Measurements from ENCODE around the gene RAPGEF1.

Gene RAPGEF1

DNA sequence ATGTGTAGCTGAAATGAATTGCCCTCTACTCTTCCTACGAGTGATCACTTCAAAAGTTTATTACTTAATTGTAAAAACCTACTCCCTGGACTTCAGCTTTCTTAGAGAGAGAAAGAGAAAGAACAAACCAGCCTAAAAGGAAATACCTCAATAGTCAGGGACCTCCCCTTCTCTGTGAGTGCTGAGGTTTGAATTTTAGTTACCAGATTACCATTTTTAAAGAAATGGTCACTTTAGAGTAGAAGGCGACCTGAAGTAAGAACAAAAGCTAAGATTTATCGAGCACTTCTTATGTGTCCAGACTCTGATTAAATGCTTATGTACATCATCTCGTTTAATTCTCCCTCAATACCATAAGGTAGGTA is 11.3 kb downstream of the RAPGEF1 start:
- Mint-ChIP-seq H3K9me3 (no peaks in the 10 kb centered on the region), H3K4me3 (peak overlapping the region; percentile 69), H3K27ac (peak overlapping the region; percentile 97), H3K27me3 (no peaks in the 10 kb centered on the region), H3K4me1 (peaks cover 97% of the 10 kb centered on the region), H3K36me3 (ENCODE audit: low read depth) (peaks cover 9% of the 10 kb centered on the region)
- ATAC-seq (no peak), DNase-seq (no peak)

DNA sequence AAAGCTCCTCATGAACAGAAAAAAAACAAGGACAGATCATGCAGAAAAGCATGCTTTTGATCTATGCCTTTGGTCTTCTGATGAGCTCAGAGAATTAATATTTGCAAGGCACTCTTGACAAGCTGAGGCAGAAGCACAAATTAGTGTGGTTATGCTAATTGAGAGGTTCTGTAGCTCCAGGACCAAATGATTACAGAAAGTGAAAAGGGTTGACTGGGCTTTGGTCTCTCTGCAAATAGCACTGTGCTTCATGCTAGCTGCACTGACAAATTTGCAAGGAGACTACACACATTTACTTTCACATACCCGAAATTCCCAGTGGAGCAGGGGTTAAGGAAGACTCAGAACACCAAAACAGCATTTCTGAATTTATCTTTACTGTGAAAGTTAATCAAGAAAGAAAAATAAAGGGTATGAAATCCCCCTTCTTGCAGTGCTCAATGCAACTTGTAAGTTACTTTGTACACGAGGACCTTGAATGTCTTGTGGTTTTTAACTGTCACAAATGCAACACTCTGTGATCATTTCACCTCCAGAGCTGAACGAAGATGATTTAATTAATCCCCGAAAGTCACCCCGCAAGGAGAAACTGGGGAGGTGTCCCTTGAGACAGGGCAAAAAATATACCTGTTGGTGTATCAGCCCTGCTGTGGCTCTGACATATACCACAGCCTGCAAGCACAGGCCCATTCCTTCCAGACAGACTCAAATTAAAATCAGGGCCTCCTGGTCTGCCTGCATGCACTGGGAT is 11.9 kb downstream of the RAPGEF1 start:
- ATAC-seq = no peak

DNA sequence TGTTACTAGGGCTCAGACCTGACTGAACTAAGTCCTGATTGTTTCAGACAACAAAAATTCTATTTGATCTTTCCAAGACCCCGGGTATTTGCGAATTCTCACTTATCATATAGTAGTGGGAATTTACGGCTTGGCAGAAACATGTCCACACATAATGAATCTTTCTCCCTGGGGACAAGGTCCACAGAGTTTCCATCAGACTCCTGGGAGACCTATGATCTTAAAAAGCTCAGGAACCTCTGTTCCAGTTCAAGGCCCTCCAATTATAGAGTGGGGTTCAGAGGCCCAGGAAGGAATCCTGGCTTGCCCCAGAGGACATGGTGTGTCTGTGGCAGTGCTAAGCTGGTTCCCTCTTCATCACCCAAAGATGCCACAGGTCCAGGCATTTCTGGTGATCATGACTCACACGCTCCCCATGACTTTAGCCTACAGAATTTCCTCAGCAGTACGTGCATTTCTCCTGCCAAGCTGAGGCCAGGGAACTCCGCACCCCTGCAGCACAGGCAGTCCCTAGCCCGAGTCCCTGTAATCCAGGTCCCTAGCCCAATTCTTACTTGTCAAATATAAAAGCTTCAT is 12.6 kb downstream of the RAPGEF1 start:
- Mint-ChIP-seq H3K4me1 (peaks cover 89% of the 10 kb centered on the region), H3K36me3 (ENCODE audit: low read depth) (peaks cover 10% of the 10 kb centered on the region), H3K27ac (peak overlapping the region; percentile 97), H3K9me3 (no peaks in the 10 kb centered on the region), H3K4me3 (peak overlapping the region; percentile 69), H3K27me3 (no peaks in the 10 kb centered on the region)
- DNase-seq (no peak), ATAC-seq (no peak)

More for the DNA sequence above, 11.9 kb downstream of the RAPGEF1 start:
- Mint-ChIP-seq H3K9me3 (no peaks in the 10 kb centered on the region), H3K27ac (peak overlapping the region; percentile 97), H3K36me3 (ENCODE audit: low read depth) (peaks cover 12% of the 10 kb centered on the region), H3K4me3 (peak overlapping the region; percentile 69), H3K4me1 (peaks cover 95% of the 10 kb centered on the region), H3K27me3 (no peaks in the 10 kb centered on the region)
- no peak for DNase-seq

DNA sequence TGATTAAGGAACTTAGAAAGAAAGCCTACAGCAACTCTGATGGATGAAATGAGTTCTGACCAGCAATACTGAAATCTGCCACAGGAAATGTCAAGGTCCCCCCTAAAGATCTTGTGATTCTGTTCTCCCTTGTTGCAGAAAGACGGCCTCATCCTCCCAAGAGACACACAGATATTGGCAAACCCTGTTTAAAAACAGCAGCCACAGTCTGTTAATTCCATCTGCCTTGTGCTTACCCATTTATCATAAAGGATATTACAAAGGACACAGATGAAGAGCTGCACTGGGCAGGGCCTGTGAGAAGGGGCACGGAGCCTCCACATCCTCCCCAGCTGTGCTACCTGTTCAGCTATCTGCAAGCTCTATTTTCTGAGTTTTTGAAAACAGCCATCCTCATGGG is 15.2 kb downstream of the RAPGEF1 start:
- no peaks in the 10 kb centered on the region for H3K27me3 Mint-ChIP-seq
- H3K4me3 Mint-ChIP-seq = no peak overlapping the region
- H3K27ac Mint-ChIP-seq = no peak overlapping the region
- peaks cover 87% of the 10 kb centered on the region for H3K4me1 Mint-ChIP-seq
- H3K36me3 Mint-ChIP-seq (ENCODE audit: low read depth) = peaks cover 18% of the 10 kb centered on the region
- no peaks in the 10 kb centered on the region for H3K9me3 Mint-ChIP-seq
- ATAC-seq (no peak), DNase-seq (no peak)

DNA sequence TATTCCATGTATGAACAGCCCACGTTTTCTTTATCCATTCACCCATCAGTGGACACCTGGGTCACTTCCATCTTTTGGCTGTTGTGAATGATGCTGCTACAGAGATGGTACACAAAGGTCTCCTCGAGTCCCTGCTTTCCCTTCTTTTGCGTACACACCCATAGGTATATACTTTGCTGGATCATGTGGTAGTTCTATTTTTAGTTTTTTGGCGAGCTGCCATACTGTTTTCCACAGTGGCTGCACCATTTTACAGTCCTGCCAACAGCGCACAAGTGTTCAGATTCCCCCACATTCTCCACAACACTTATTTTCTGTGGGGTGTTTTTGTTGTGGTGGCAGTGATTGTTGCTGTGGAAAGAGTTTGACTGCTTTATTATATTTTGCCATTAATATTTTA is 16.2 kb downstream of the RAPGEF1 start:
- Mint-ChIP-seq H3K27ac (peak overlapping the region; percentile 41), H3K27me3 (no peaks in the 10 kb centered on the region), H3K4me1 (peaks cover 88% of the 10 kb centered on the region), H3K9me3 (no peaks in the 10 kb centered on the region), H3K36me3 (ENCODE audit: low read depth) (peaks cover 18% of the 10 kb centered on the region), H3K4me3 (no peak overlapping the region)
- DNase-seq = no peak
- no peak for ATAC-seq

DNA sequence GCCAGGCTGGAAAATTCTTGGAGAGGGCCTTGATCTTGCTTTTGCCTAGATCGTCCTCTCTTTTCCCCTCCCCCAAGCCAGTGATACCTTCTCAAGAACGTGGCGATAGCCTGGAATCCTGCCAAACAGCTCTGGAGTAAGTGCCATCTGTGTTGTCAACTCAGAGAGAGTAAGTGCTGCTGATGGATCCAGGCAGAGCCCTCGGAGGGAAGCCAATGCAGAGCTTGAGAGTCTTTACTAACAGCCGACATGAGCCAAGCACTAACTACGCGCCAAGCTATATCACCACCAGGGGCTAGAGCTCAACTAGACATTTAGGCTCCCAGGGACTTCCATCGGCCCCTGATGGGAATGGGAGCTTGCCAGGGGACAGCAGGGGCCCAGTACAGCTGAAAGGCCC is 17.6 kb downstream of the RAPGEF1 start:
- no peak for ATAC-seq

DNA sequence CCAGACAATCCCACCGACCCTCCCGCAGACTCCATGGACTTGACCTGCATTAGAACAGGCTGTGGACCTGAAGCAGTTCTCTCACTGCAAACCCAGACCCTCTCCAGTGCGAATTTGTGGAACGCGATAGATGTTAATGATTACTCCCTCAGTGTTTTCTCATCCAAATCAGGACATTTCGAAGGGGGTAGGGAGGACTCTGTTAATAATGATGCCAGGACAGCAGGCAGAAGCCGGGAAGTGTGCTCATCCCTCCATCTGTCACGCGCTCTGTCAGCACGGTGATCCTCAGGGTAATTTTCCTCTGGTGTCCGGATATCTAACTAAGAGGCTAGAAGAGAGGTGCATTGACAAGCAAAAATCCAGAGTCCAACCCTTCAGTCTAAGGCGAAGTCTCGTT is 18.8 kb downstream of the RAPGEF1 start:
- ATAC-seq (no peak), DNase-seq (no peak)
- H3K4me3 Mint-ChIP-seq = no peak overlapping the region
- no peaks in the 10 kb centered on the region for H3K27me3 Mint-ChIP-seq
- peaks cover 77% of the 10 kb centered on the region for H3K4me1 Mint-ChIP-seq
- peak overlapping the region; percentile 50 for H3K27ac Mint-ChIP-seq
- H3K9me3 Mint-ChIP-seq = no peaks in the 10 kb centered on the region
- H3K36me3 Mint-ChIP-seq (ENCODE audit: low read depth) = peaks cover 15% of the 10 kb centered on the region

More for the DNA sequence above, 17.6 kb downstream of the RAPGEF1 start:
- Mint-ChIP-seq H3K9me3 (no peaks in the 10 kb centered on the region), H3K4me1 (peaks cover 82% of the 10 kb centered on the region), H3K4me3 (no peak overlapping the region), H3K36me3 (ENCODE audit: low read depth) (peaks cover 18% of the 10 kb centered on the region), H3K27ac (no peak overlapping the region), H3K27me3 (no peaks in the 10 kb centered on the region)
- DNase-seq = no peak

DNA sequence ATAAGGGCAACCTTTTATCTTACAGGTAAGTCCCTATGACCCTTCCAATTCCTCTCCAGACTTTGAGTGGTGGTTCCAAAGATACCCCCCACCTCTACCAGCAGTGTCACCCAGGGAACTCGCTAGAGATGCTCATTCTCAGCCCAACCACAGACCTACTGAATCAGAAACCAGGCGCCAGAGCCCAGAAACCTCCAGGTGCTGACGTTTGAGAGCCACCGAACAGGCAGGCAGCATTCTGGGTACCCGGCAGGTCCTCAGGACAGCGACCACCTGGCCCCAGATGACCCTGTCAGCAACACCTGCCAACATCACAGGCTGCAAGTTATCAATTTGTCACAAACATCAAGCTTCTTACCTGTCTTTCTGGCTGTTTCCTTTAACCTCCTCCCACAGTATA is 19.5 kb downstream of the RAPGEF1 start:
- DNase-seq = no peak
- Mint-ChIP-seq H3K9me3 (no peaks in the 10 kb centered on the region), H3K27me3 (no peaks in the 10 kb centered on the region), H3K4me1 (peaks cover 72% of the 10 kb centered on the region), H3K27ac (peak overlapping the region; percentile 50), H3K36me3 (ENCODE audit: low read depth) (peaks cover 17% of the 10 kb centered on the region), H3K4me3 (no peak overlapping the region)
- ATAC-seq = peak; percentile 80

DNA sequence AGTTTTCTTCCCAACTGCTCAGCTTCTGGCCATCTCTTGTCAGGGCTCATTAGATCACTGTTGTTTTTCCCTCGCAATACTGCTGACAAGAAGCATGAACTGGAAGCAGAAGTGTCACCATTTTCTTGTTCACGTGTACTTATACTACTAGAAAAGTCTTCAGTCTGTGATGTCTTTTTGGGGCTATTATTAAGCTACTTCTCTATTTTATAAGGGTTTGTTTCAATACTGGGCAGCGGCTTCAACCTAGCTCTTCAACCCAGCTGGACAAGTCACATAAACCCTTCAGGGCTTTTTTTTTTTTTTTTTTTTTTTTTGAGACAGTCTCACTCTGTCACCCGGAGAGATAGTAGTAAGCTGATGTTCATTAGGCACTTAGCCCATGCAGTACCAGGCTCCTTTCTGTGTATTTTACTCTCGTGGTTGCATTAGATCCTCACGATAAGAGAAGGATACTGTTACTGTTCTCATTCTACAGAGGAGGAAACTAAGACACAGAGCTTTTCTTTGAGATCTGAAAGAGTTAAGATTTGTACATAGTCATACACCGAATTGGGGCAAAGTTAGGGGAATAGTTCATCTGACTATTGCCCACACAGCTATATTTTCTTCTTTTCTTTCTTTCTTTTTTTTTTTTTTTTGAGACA is 20.5 kb downstream of the RAPGEF1 start:
- Mint-ChIP-seq H3K27me3 (no peaks in the 10 kb centered on the region), H3K4me3 (no peak overlapping the region), H3K27ac (peak overlapping the region; percentile 50), H3K36me3 (ENCODE audit: low read depth) (peaks cover 20% of the 10 kb centered on the region), H3K4me1 (peaks cover 68% of the 10 kb centered on the region), H3K9me3 (no peaks in the 10 kb centered on the region)
- ATAC-seq (no peak), DNase-seq (no peak)

DNA sequence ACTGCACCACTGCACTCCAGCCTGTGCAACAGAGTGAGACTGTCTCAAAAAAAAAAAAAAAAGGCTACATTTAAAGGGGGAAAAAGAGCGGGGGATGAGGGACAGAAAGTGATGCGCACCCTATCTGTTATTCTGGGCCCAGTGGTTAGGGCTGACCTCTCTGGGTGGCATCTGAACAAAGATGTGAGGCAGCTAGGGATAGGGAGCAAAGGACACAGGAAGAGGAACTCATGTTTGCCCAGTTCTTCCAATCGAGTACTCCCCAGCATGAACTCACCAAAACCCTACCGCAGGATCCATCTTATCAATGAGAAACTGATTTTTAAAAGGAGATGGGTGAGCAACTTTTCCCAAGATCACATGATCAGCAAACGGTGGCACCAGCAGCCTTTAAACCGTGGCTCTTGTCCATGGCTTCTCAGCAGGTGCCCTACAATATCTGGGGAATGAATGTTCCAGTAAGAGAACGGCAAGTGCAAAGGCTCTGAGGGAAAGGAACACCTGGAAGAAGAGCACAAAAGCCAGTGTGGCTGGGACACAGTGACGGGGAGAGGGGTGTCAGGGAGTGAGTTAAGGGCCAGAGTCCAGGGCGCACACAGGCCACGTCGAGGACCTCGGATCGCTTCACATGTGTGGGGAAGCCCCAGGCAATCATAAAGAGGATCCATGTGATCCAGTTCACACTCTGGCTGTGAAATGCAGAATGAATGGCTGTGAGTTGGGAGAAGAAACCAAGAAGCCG is 22.0 kb downstream of the RAPGEF1 start:
- ATAC-seq (no peak), DNase-seq (no peak)
- Mint-ChIP-seq H3K36me3 (ENCODE audit: low read depth) (peaks cover 15% of the 10 kb centered on the region), H3K4me1 (peaks cover 65% of the 10 kb centered on the region), H3K27me3 (no peaks in the 10 kb centered on the region), H3K9me3 (no peaks in the 10 kb centered on the region), H3K4me3 (no peak overlapping the region), H3K27ac (peak overlapping the region; percentile 25)

DNA sequence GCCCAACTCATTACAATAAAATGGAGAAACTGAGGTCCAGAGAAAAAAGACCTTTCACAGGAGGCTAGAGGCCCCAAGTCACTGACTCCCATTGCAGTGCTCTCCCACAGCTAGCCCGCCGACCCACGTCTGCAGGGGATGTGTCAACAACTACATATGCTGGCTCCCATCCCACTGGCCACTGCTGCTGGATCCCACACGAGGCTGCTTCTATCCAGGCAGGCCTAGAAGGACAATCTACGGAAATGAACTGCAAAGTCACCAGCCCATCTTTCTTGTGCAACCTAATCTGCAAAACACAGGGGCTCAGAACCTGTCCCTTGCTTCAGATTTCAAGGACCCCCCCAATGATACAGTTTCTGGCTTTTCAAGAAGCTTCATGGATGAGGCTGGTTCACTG is 24.0 kb downstream of the RAPGEF1 start:
- Mint-ChIP-seq H3K4me3 (no peak overlapping the region), H3K36me3 (ENCODE audit: low read depth) (peaks cover 13% of the 10 kb centered on the region), H3K9me3 (no peaks in the 10 kb centered on the region), H3K27ac (no peak overlapping the region), H3K27me3 (no peaks in the 10 kb centered on the region), H3K4me1 (peaks cover 71% of the 10 kb centered on the region)
- DNase-seq (no peak), ATAC-seq (no peak)

DNA sequence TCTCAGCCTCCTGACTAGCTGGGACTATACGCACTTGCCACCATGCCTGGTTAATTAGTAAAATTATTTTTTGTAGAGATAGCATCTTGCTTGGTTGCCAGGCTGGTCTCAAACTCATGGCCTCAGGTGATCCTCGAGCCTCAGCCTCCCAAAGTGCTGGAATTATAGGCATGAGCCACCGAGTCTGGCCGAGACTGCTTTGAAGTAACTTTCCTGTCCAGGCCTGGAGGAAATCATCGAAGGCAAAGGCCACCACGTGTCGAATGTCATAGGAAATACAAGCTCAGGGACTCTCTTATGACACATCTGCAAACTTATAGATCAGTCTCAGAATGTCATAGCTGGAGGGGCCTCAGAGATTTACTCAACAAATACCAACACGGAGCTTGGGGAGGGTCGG is 25.1 kb downstream of the RAPGEF1 start:
- Mint-ChIP-seq H3K36me3 (ENCODE audit: low read depth) (peaks cover 9% of the 10 kb centered on the region), H3K27ac (no peak overlapping the region), H3K9me3 (no peaks in the 10 kb centered on the region), H3K27me3 (no peaks in the 10 kb centered on the region), H3K4me3 (no peak overlapping the region), H3K4me1 (peaks cover 71% of the 10 kb centered on the region)
- no peak for ATAC-seq
- no peak for DNase-seq

DNA sequence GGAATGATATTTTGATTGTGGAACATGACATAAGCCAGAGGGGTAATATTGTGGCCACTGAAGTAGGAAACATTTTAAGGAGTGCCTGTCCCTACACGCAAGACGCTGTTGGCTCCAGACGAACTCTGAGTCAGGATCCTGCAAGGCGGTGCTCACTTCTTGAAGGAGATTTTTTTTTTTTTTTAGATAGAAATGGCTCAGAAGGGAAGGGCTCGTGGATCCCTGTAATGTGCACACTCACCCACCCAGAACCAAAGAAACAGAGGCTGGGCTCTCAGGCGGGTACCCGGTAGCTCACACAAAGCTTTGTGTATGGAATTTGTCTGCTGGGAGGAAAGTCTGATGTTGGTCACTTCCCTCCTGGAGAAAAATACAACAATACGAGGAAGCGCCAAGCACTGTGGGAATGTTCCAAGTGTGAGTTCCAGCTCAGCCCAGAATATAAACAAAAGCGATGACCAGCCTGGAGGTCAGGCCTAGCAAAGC is 25.7 kb downstream of the RAPGEF1 start:
- Mint-ChIP-seq H3K4me3 (no peak overlapping the region), H3K27ac (no peak overlapping the region), H3K4me1 (peaks cover 71% of the 10 kb centered on the region), H3K27me3 (no peaks in the 10 kb centered on the region), H3K36me3 (ENCODE audit: low read depth) (peaks cover 9% of the 10 kb centered on the region), H3K9me3 (no peaks in the 10 kb centered on the region)
- no peak for ATAC-seq
- no peak for DNase-seq

DNA sequence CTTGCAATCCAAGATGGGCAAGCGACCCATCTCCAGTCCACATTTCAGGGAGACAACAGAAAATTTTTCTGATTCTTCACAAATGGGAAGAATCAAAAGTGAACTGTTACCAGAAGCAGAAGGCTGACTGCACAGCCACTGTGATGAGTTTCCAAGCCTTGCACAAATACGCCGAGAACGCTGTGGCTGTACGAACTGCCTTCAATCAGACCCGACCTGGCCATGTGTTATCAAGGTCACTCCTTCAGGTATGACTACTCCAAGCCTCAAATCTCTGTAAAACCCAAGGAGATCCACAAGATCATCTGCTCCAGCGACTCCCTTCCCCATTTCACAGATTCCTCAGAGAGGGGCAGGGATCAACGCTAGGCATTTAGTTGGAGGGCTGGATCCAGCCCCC is 26.9 kb downstream of the RAPGEF1 start:
- no peak overlapping the region for H3K27ac Mint-ChIP-seq
- peaks cover 9% of the 10 kb centered on the region for H3K36me3 Mint-ChIP-seq (ENCODE audit: low read depth)
- peaks cover 72% of the 10 kb centered on the region for H3K4me1 Mint-ChIP-seq
- ATAC-seq (no peak), DNase-seq (no peak)
- no peaks in the 10 kb centered on the region for H3K27me3 Mint-ChIP-seq
- H3K4me3 Mint-ChIP-seq = no peak overlapping the region
- no peaks in the 10 kb centered on the region for H3K9me3 Mint-ChIP-seq
